ENCODE measurements around the gene EBLN1.

DNA sequence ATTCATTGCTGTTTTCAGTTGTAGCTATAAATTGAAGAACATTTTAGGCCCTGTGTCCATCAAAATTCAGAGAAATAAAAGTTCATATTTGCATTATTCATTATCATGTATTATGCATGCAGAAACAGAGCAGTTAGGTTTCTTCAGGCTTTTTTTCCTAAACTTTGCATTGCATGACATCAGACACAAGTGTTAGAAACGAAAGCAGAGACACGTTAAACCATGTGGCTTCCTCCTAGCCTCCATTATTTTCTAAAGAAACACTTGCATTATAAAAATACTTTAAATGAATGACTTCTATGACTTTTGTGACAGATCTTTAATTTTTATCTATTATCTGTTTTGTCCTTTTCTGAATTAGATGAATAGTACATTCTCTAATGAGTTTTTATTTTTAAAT is 8.8 kb upstream of the EBLN1 start:
- TF ChIP-seq, protein P1, sequence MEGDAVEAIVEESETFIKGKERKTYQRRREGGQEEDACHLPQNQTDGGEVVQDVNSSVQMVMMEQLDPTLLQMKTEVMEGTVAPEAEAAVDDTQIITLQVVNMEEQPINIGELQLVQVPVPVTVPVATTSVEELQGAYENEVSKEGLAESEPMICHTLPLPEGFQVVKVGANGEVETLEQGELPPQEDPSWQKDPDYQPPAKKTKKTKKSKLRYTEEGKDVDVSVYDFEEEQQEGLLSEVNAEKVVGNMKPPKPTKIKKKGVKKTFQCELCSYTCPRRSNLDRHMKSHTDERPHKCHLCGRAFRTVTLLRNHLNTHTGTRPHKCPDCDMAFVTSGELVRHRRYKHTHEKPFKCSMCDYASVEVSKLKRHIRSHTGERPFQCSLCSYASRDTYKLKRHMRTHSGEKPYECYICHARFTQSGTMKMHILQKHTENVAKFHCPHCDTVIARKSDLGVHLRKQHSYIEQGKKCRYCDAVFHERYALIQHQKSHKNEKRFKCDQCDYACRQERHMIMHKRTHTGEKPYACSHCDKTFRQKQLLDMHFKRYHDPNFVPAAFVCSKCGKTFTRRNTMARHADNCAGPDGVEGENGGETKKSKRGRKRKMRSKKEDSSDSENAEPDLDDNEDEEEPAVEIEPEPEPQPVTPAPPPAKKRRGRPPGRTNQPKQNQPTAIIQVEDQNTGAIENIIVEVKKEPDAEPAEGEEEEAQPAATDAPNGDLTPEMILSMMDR (IDR thresholded peaks at IDR 0.05; ENCODE audit: insufficient read depth, low read length) = no peak
- no peak for TF ChIP-seq POLR2AphosphoS5 (IDR thresholded peaks at IDR 0.05; ENCODE audit: low read depth)
- TF ChIP-seq GABPA (IDR thresholded peaks at IDR 0.05; ENCODE audit: low read depth) = no peak
- TF ChIP-seq, protein P2, sequence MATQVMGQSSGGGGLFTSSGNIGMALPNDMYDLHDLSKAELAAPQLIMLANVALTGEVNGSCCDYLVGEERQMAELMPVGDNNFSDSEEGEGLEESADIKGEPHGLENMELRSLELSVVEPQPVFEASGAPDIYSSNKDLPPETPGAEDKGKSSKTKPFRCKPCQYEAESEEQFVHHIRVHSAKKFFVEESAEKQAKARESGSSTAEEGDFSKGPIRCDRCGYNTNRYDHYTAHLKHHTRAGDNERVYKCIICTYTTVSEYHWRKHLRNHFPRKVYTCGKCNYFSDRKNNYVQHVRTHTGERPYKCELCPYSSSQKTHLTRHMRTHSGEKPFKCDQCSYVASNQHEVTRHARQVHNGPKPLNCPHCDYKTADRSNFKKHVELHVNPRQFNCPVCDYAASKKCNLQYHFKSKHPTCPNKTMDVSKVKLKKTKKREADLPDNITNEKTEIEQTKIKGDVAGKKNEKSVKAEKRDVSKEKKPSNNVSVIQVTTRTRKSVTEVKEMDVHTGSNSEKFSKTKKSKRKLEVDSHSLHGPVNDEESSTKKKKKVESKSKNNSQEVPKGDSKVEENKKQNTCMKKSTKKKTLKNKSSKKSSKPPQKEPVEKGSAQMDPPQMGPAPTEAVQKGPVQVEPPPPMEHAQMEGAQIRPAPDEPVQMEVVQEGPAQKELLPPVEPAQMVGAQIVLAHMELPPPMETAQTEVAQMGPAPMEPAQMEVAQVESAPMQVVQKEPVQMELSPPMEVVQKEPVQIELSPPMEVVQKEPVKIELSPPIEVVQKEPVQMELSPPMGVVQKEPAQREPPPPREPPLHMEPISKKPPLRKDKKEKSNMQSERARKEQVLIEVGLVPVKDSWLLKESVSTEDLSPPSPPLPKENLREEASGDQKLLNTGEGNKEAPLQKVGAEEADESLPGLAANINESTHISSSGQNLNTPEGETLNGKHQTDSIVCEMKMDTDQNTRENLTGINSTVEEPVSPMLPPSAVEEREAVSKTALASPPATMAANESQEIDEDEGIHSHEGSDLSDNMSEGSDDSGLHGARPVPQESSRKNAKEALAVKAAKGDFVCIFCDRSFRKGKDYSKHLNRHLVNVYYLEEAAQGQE (IDR thresholded peaks at IDR 0.05; ENCODE audit: insufficient replicate concordance, low read depth) = no peak
